Measurements from ENCODE around the gene DPY30.
"Not testable (repeated sequence)": the region's sequence is repeated elsewhere in the genome, so short reads cannot be mapped to it uniquely, and the experiment has no call there.

DPY30 gene

DNA sequence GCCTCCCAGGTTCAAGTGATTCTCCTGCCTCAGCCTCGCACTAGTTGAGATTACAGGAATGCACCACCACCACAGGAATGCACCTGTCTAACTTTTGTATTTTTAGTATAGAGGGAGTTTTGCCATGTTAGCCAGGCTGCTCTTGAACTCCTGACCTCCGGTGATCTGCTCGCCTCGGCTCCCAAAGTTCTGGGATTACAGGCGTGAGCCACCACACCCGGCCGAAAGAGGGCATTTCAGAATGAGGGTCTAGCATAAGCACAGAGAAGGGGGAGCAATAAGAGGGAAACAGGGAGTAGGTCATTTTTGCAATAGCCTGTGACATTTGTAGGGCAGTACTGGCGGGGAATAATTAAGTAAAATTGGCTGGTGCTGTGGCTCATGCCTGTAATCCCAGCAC lies 21.8 kb upstream of the DPY30 start:
- Histone ChIP-seq H3K27me3 (ENCODE audit: low read length) (no peaks in the 10 kb centered on the region), H3K4me3 (ENCODE audit: insufficient read depth, low read length, poor library complexity, severe bottlenecking) (no peak overlapping the region), H3K9ac (ENCODE audit: low read length) (no peak overlapping the region), H3K9me2 (replicated peaks; ENCODE audit: insufficient read depth, low read length) (no peaks in the 10 kb centered on the region), H3K27ac (ENCODE audit: low read depth, low read length) (no peak overlapping the region), H3K36me3 (ENCODE audit: low read length) (no peaks in the 10 kb centered on the region), H3K9me3 (ENCODE audit: insufficient read depth, low read length) (no peaks in the 10 kb centered on the region), H4K20me1 (ENCODE audit: low read depth, low read length) (no peaks in the 10 kb centered on the region), H2AFZ (ENCODE audit: low read depth, low read length, severe bottlenecking) (no peak overlapping the region), H3F3A (ENCODE audit: insufficient read depth) (no peaks in the 10 kb centered on the region), H3K4me2 (ENCODE audit: low read depth, low read length, poor library complexity, severe bottlenecking) (no peak overlapping the region), H3K79me2 (ENCODE audit: insufficient read depth, low read length) (peaks cover 14% of the 10 kb centered on the region; the same call in 1 of the 2 replicates)
- TF ChIP-seq, protein P1, sequence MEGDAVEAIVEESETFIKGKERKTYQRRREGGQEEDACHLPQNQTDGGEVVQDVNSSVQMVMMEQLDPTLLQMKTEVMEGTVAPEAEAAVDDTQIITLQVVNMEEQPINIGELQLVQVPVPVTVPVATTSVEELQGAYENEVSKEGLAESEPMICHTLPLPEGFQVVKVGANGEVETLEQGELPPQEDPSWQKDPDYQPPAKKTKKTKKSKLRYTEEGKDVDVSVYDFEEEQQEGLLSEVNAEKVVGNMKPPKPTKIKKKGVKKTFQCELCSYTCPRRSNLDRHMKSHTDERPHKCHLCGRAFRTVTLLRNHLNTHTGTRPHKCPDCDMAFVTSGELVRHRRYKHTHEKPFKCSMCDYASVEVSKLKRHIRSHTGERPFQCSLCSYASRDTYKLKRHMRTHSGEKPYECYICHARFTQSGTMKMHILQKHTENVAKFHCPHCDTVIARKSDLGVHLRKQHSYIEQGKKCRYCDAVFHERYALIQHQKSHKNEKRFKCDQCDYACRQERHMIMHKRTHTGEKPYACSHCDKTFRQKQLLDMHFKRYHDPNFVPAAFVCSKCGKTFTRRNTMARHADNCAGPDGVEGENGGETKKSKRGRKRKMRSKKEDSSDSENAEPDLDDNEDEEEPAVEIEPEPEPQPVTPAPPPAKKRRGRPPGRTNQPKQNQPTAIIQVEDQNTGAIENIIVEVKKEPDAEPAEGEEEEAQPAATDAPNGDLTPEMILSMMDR (IDR thresholded peaks at IDR 0.05; ENCODE audit: insufficient read depth, low read length, poor library complexity, severe bottlenecking), result no peak
- no peak for TF ChIP-seq EZH2phosphoT487 (conservative IDR thresholded peaks at IDR 0.05; ENCODE audit: low read length)

- TF ChIP-seq, protein P1 (IDR thresholded peaks at IDR 0.05; ENCODE audit: insufficient read depth, low read length, poor library complexity, severe bottlenecking), result no peak
- no peak for TF ChIP-seq EZH2phosphoT487 (conservative IDR thresholded peaks at IDR 0.05; ENCODE audit: low read length)
- H2AFZ ChIP-seq (ENCODE audit: low read depth, low read length, severe bottlenecking), result no peak overlapping the region
- no peaks in the 10 kb centered on the region for H3K27me3 ChIP-seq (ENCODE audit: low read length)
- H3F3A ChIP-seq (ENCODE audit: insufficient read depth), result no peaks in the 10 kb centered on the region
- no peak overlapping the region for H3K4me3 ChIP-seq (ENCODE audit: insufficient read depth, low read length, poor library complexity, severe bottlenecking)
- peaks cover 11% of the 10 kb centered on the region; the same call in 1 of the 2 replicates for H3K79me2 ChIP-seq (ENCODE audit: insufficient read depth, low read length)
- H3K9me3 ChIP-seq (ENCODE audit: insufficient read depth, low read length), result no peaks in the 10 kb centered on the region
- H3K9ac ChIP-seq (ENCODE audit: low read length), result no peak overlapping the region
- H3K4me2 ChIP-seq (ENCODE audit: low read depth, low read length, poor library complexity, severe bottlenecking), result no peak overlapping the region
- H4K20me1 ChIP-seq (ENCODE audit: low read depth, low read length), result no peaks in the 10 kb centered on the region
- H3K36me3 ChIP-seq (ENCODE audit: low read length), result no peaks in the 10 kb centered on the region
- H3K9me2 ChIP-seq (replicated peaks; ENCODE audit: insufficient read depth, low read length), result no peaks in the 10 kb centered on the region
- H3K27ac ChIP-seq (ENCODE audit: low read depth, low read length), result no peak overlapping the region
Measured at GRCh38 chr2:32060266-32060665, 20.7 kb upstream of the DPY30 start.

DNA sequence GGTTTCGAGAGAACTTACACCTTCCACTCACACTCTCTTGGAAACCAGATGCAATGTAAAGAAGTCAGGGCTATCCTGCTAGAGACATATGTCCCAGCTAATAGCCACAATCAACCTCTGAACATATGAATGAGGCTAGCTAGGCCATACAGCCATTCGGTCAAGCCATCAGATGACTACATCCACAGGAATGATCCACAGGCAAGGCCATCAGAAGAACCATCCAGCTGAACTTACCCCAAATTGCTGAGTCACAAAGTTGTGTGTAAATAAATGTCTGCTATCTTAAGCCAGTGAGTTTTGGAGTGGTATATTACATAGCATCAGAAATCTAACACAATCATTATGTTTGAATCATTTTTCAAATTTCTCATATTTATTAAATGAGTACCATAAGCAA lies 18.5 kb upstream of the DPY30 start:
- no peaks in the 10 kb centered on the region for H3K36me3 ChIP-seq (ENCODE audit: low read length)
- H3K9me3 ChIP-seq (ENCODE audit: insufficient read depth, low read length), result no peaks in the 10 kb centered on the region
- no peak overlapping the region for H3K27ac ChIP-seq (ENCODE audit: low read depth, low read length)
- H3K9me2 ChIP-seq (replicated peaks; ENCODE audit: insufficient read depth, low read length), result no peaks in the 10 kb centered on the region
- H3K4me2 ChIP-seq (ENCODE audit: low read depth, low read length, poor library complexity, severe bottlenecking), result no peak overlapping the region
- no peak for TF ChIP-seq EZH2phosphoT487 (conservative IDR thresholded peaks at IDR 0.05; ENCODE audit: low read length)
- TF ChIP-seq, protein P1 (IDR thresholded peaks at IDR 0.05; ENCODE audit: insufficient read depth, low read length, poor library complexity, severe bottlenecking), result no peak
- no peaks in the 10 kb centered on the region for H4K20me1 ChIP-seq (ENCODE audit: low read depth, low read length)
- H3F3A ChIP-seq (ENCODE audit: insufficient read depth), result no peaks in the 10 kb centered on the region
- H3K27me3 ChIP-seq (ENCODE audit: low read length), result no peaks in the 10 kb centered on the region
- H3K79me2 ChIP-seq (ENCODE audit: insufficient read depth, low read length), result no peaks in the 10 kb centered on the region
- H3K4me3 ChIP-seq (ENCODE audit: insufficient read depth, low read length, poor library complexity, severe bottlenecking), result no peak overlapping the region
- H3K9ac ChIP-seq (ENCODE audit: low read length), result no peak overlapping the region
- no peak overlapping the region for H2AFZ ChIP-seq (ENCODE audit: low read depth, low read length, severe bottlenecking)

DNA sequence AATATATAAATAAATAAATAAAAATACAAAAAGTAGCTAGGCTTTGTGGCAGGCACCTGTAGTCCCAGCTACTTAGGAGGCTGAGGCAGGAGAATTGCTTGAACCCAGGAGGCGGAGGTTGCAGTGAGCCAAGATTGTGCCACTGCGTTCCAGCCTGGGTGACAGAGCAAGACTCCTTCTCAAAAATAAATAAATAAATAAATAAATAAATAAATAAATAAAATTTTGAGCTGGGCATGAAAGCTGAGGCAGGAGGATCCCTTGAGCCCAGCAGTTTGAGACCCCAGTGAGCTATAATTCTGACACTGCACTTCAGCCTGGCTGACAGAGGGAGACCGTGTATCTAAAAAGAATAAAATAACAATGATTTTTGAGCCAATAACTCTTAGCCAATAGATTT lies 15.0 kb upstream of the DPY30 start:
- not testable (repeated sequence) for H3F3A ChIP-seq (ENCODE audit: insufficient read depth); H3K79me2 ChIP-seq (ENCODE audit: insufficient read depth, low read length); H3K9me3 ChIP-seq (ENCODE audit: insufficient read depth, low read length); H3K27ac ChIP-seq (ENCODE audit: low read depth, low read length); H3K36me3 ChIP-seq (ENCODE audit: low read length); H3K9ac ChIP-seq (ENCODE audit: low read length); H3K4me3 ChIP-seq (ENCODE audit: insufficient read depth, low read length, poor library complexity, severe bottlenecking); H3K27me3 ChIP-seq (ENCODE audit: low read length); H4K20me1 ChIP-seq (ENCODE audit: low read depth, low read length); H3K4me2 ChIP-seq (ENCODE audit: low read depth, low read length, poor library complexity, severe bottlenecking); H3K9me2 ChIP-seq (replicated peaks; ENCODE audit: insufficient read depth, low read length); H2AFZ ChIP-seq (ENCODE audit: low read depth, low read length, severe bottlenecking)

All from SU-DHL-6 (cell line).